HEK293 (cell line): ENCODE data around the gene PRX.

Experiments
- CTCF ChIA-PET: fragments of 350-600 bp; formaldehyde crosslinking; extraction: SDS; loops from one replicate; lab custom pipeline; 2021; ENCODE audit warnings: antibody characterized with exemption; lab: Yijun Ruan, JAX
- POLR2A ChIA-PET: fragments of 300-600 bp; formaldehyde crosslinking; extraction: SDS; loops from one replicate; lab custom pipeline; 2020; ENCODE audit warnings: antibody characterized with exemption, inconsistent platforms; lab: Yijun Ruan, JAX
- H3K27ac ChIP-seq: fragments of 200-500 bp; sonication (Bioruptor generic); 2 replicates; pipeline ENCODE4 v1.5.1; 2014; ENCODE audit warnings: low read depth, low read length, control low read depth, inconsistent platforms; ENCODE audit errors: extremely low read depth
- H3K36me3 ChIP-seq, 2 experiments: fragments of 200-500 bp in 1 of 2; sonication (Bioruptor generic) in 1 of 2; 1 replicate in 1 of 2; 2 replicates in 1 of 2; pipeline ENCODE4 v1.5.1; 2014 to 2017; ENCODE audit warnings: inconsistent platforms in 2 of 2, low read length in 2 of 2; ENCODE audit not compliant: control insufficient read depth in 2 of 2, insufficient read depth in 1 of 2
- H3K4me1 ChIP-seq: fragments of 200-500 bp; sonication (Bioruptor generic); 2 replicates; pipeline ENCODE4 v1.5.1; 2014; ENCODE audit warnings: mild to moderate bottlenecking, low read length, inconsistent platforms; ENCODE audit not compliant: control insufficient read depth, insufficient read depth
- H3K4me3 ChIP-seq: 2 replicates; pipeline ENCODE4 v1.5.1; 2011; ENCODE audit warnings: low read depth, mild to moderate bottlenecking, control low read depth, low read length, moderate library complexity
- H3K9me3 ChIP-seq: fragments of 200-500 bp; sonication (Bioruptor generic); 2 replicates; pipeline ENCODE4 v1.5.1; 2014; ENCODE audit warnings: low read depth, low read length, inconsistent platforms; ENCODE audit not compliant: control insufficient read depth, insufficient read depth
- MZF1 ChIP-seq: fragments of 450-650 bp; formaldehyde crosslinking; IDR thresholded peaks from 2 replicates; pipeline ENCODE4 v1.5.1; 2017; ENCODE audit warnings: missing biosample characterization, missing genetic modification characterization, borderline replicate concordance
- OVOL3 ChIP-seq: fragments of 450-650 bp; formaldehyde crosslinking; IDR thresholded peaks from 2 replicates; pipeline ENCODE4 v1.5.1; 2016; ENCODE audit warnings: missing biosample characterization, missing genetic modification characterization
- ZFP37 ChIP-seq: fragments of 450-650 bp; formaldehyde crosslinking; IDR thresholded peaks from 2 replicates; pipeline ENCODE4 v1.5.1; 2016; ENCODE audit warnings: missing biosample characterization, missing genetic modification characterization
- ZNF426 ChIP-seq: fragments of 450-650 bp; formaldehyde crosslinking; IDR thresholded peaks from 2 replicates; pipeline ENCODE4 v1.5.1; 2017; ENCODE audit warnings: missing biosample characterization, missing genetic modification characterization, mild to moderate bottlenecking, inconsistent platforms, moderate library complexity
- ZNF596 ChIP-seq: fragments of 450-650 bp; IDR thresholded peaks from 2 replicates; pipeline ENCODE4 v1.5.0; 2018; ENCODE audit warnings: missing biosample characterization, mild to moderate bottlenecking, missing genetic modification characterization, moderate library complexity
- ZNF707 ChIP-seq: fragments of 450-650 bp; formaldehyde crosslinking; IDR thresholded peaks from 2 replicates; pipeline ENCODE4 v1.5.1; 2016; ENCODE audit warnings: missing biosample characterization, missing genetic modification characterization
- ZNF777 ChIP-seq: fragments of 450-650 bp; formaldehyde crosslinking; IDR thresholded peaks from 2 replicates; pipeline ENCODE4 v1.5.1; 2017; ENCODE audit warnings: missing biosample characterization, missing genetic modification characterization, borderline replicate concordance
- ZSCAN23 ChIP-seq: fragments of 450-650 bp; formaldehyde crosslinking; IDR thresholded peaks from 2 replicates; pipeline ENCODE4 v1.5.1; 2016; ENCODE audit warnings: missing biosample characterization, missing genetic modification characterization
- TF ChIP-seq, protein P1 (sequence below): fragments of 450-650 bp; IDR thresholded peaks from 2 replicates; pipeline ENCODE4 v1.5.1; 2018; ENCODE audit warnings: missing biosample characterization, missing genetic modification characterization
- TF ChIP-seq, protein P2 (sequence below): fragments of 450-650 bp; formaldehyde crosslinking; IDR thresholded peaks from 2 replicates; pipeline ENCODE4 v1.5.1; 2016; ENCODE audit warnings: missing biosample characterization, missing genetic modification characterization, borderline replicate concordance
- TF ChIP-seq, protein P3 (sequence below): fragments of 450-650 bp; formaldehyde crosslinking; IDR thresholded peaks from 2 replicates; pipeline ENCODE4 v1.5.1; 2016; ENCODE audit warnings: missing biosample characterization, missing genetic modification characterization
- TF ChIP-seq, protein P4 (sequence below): fragments of 450-650 bp; formaldehyde crosslinking; IDR thresholded peaks from 2 replicates; pipeline ENCODE4 v1.5.1; 2016; ENCODE audit warnings: missing biosample characterization, missing genetic modification characterization, borderline replicate concordance
- TF ChIP-seq, protein P5 (sequence below): fragments of 450-650 bp; formaldehyde crosslinking; IDR thresholded peaks from 2 replicates; pipeline ENCODE4 v1.5.1; 2017; ENCODE audit warnings: missing biosample characterization, missing genetic modification characterization

Gene PRX

DNA sequence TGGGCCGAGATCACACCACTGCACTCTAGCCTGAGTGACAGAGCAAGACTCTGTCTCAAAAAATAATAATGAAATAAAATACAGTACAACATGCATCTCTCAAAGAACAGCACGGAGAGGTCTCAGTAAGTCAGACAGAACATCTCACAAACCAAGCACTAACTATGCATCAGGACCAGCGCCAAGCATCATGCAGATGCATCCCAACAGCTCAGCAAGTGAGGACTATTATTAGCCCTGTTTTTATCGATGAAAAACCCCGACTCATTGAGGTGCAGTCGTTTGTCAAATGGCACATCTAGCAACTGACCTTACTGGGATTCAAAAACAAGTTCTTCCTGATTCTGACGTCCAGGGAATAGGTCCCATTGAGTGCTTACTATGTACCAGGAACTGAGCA lies 68.8 kb downstream of the PRX start:
- ChIA-PET POLR2A (no interaction called here), CTCF (no interaction called here)
- H3K9me3 ChIP-seq: no peaks in the 10 kb centered on the region
- H3K36me3 ChIP-seq: peaks cover 43 to 57% of the 10 kb centered on the region in 2 experiments
- peaks cover 8% of the 10 kb centered on the region for H3K4me1 ChIP-seq
- no peak overlapping the region for H3K4me3 ChIP-seq
- TF ChIP-seq ZNF707 (tag by site-specific recombination) (no peak), OVOL3 (tag by site-specific recombination) (no peak), ZSCAN23 (tag by site-specific recombination) (no peak), ZNF777 (tag by site-specific recombination) (no peak), ZFP37 (no peak), ZNF426 (tag by site-specific recombination) (no peak), MZF1 (tag by site-specific recombination) (no peak), ZNF596 (tag by site-specific recombination) (no peak)
- TF ChIP-seq, protein P1, sequence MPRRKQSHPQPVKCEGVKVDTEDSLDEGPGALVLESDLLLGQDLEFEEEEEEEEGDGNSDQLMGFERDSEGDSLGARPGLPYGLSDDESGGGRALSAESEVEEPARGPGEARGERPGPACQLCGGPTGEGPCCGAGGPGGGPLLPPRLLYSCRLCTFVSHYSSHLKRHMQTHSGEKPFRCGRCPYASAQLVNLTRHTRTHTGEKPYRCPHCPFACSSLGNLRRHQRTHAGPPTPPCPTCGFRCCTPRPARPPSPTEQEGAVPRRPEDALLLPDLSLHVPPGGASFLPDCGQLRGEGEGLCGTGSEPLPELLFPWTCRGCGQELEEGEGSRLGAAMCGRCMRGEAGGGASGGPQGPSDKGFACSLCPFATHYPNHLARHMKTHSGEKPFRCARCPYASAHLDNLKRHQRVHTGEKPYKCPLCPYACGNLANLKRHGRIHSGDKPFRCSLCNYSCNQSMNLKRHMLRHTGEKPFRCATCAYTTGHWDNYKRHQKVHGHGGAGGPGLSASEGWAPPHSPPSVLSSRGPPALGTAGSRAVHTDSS (tag by site-specific recombination): no peak
- TF ChIP-seq, protein P2, sequence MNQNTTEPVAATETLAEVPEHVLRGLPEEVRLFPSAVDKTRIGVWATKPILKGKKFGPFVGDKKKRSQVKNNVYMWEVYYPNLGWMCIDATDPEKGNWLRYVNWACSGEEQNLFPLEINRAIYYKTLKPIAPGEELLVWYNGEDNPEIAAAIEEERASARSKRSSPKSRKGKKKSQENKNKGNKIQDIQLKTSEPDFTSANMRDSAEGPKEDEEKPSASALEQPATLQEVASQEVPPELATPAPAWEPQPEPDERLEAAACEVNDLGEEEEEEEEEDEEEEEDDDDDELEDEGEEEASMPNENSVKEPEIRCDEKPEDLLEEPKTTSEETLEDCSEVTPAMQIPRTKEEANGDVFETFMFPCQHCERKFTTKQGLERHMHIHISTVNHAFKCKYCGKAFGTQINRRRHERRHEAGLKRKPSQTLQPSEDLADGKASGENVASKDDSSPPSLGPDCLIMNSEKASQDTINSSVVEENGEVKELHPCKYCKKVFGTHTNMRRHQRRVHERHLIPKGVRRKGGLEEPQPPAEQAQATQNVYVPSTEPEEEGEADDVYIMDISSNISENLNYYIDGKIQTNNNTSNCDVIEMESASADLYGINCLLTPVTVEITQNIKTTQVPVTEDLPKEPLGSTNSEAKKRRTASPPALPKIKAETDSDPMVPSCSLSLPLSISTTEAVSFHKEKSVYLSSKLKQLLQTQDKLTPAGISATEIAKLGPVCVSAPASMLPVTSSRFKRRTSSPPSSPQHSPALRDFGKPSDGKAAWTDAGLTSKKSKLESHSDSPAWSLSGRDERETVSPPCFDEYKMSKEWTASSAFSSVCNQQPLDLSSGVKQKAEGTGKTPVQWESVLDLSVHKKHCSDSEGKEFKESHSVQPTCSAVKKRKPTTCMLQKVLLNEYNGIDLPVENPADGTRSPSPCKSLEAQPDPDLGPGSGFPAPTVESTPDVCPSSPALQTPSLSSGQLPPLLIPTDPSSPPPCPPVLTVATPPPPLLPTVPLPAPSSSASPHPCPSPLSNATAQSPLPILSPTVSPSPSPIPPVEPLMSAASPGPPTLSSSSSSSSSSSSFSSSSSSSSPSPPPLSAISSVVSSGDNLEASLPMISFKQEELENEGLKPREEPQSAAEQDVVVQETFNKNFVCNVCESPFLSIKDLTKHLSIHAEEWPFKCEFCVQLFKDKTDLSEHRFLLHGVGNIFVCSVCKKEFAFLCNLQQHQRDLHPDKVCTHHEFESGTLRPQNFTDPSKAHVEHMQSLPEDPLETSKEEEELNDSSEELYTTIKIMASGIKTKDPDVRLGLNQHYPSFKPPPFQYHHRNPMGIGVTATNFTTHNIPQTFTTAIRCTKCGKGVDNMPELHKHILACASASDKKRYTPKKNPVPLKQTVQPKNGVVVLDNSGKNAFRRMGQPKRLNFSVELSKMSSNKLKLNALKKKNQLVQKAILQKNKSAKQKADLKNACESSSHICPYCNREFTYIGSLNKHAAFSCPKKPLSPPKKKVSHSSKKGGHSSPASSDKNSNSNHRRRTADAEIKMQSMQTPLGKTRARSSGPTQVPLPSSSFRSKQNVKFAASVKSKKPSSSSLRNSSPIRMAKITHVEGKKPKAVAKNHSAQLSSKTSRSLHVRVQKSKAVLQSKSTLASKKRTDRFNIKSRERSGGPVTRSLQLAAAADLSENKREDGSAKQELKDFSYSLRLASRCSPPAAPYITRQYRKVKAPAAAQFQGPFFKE (tag by site-specific recombination): no peak
- TF ChIP-seq, protein P3, sequence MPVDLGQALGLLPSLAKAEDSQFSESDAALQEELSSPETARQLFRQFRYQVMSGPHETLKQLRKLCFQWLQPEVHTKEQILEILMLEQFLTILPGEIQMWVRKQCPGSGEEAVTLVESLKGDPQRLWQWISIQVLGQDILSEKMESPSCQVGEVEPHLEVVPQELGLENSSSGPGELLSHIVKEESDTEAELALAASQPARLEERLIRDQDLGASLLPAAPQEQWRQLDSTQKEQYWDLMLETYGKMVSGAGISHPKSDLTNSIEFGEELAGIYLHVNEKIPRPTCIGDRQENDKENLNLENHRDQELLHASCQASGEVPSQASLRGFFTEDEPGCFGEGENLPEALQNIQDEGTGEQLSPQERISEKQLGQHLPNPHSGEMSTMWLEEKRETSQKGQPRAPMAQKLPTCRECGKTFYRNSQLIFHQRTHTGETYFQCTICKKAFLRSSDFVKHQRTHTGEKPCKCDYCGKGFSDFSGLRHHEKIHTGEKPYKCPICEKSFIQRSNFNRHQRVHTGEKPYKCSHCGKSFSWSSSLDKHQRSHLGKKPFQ: no peak
- TF ChIP-seq, protein P4, sequence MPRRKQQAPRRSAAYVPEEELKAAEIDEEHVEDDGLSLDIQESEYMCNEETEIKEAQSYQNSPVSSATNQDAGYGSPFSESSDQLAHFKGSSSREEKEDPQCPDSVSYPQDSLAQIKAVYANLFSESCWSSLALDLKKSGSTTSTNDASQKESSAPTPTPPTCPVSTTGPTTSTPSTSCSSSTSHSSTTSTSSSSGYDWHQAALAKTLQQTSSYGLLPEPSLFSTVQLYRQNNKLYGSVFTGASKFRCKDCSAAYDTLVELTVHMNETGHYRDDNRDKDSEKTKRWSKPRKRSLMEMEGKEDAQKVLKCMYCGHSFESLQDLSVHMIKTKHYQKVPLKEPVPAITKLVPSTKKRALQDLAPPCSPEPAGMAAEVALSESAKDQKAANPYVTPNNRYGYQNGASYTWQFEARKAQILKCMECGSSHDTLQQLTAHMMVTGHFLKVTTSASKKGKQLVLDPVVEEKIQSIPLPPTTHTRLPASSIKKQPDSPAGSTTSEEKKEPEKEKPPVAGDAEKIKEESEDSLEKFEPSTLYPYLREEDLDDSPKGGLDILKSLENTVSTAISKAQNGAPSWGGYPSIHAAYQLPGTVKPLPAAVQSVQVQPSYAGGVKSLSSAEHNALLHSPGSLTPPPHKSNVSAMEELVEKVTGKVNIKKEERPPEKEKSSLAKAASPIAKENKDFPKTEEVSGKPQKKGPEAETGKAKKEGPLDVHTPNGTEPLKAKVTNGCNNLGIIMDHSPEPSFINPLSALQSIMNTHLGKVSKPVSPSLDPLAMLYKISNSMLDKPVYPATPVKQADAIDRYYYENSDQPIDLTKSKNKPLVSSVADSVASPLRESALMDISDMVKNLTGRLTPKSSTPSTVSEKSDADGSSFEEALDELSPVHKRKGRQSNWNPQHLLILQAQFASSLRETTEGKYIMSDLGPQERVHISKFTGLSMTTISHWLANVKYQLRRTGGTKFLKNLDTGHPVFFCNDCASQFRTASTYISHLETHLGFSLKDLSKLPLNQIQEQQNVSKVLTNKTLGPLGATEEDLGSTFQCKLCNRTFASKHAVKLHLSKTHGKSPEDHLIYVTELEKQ: no peak
- TF ChIP-seq, protein P5, sequence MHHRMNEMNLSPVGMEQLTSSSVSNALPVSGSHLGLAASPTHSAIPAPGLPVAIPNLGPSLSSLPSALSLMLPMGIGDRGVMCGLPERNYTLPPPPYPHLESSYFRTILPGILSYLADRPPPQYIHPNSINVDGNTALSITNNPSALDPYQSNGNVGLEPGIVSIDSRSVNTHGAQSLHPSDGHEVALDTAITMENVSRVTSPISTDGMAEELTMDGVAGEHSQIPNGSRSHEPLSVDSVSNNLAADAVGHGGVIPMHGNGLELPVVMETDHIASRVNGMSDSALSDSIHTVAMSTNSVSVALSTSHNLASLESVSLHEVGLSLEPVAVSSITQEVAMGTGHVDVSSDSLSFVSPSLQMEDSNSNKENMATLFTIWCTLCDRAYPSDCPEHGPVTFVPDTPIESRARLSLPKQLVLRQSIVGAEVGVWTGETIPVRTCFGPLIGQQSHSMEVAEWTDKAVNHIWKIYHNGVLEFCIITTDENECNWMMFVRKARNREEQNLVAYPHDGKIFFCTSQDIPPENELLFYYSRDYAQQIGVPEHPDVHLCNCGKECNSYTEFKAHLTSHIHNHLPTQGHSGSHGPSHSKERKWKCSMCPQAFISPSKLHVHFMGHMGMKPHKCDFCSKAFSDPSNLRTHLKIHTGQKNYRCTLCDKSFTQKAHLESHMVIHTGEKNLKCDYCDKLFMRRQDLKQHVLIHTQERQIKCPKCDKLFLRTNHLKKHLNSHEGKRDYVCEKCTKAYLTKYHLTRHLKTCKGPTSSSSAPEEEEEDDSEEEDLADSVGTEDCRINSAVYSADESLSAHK (tag by site-specific recombination): no peak
- peak overlapping the region; percentile 35; the same call in 1 of the 2 replicates for H3K27ac ChIP-seq
